ENCODE measurements around the gene IFT81. TPM values are rescaled to one million over a fixed set of nuclear protein-coding genes. Genes with fewer than 3 reads are reported as not detected.
A peak's percentile ranks its signal among the peaks of the same experiment; 100 is the strongest.
"Not testable (repeated sequence)": the region's sequence is repeated elsewhere in the genome, so short reads cannot be mapped to it uniquely, and the experiment has no call there.

IFT81 gene
- total RNA-seq, 2 donors from 2014 or later = 1.0 to 3.9 TPM

- DNase-seq (ENCODE audit: low spot score in 2 of 2) = no peak
- Mint-ChIP-seq H3K27ac (no peak overlapping the region), H3K36me3 (no peaks in the 10 kb centered on the region), H3K9me3 (no peaks in the 10 kb centered on the region)
- ATAC-seq = no peak
Measured at GRCh38 chr12:110244372-110244771, 120.2 kb downstream of the IFT81 start.

- no peak overlapping the region for H3K27ac Mint-ChIP-seq
- ATAC-seq = no peak
- no peak for DNase-seq (ENCODE audit: low spot score in 2 of 2)
- no peaks in the 10 kb centered on the region for H3K9me3 Mint-ChIP-seq
- no peaks in the 10 kb centered on the region for H3K36me3 Mint-ChIP-seq
Measured at GRCh38 chr12:110244829-110245228, 120.7 kb downstream of the IFT81 start.

DNA sequence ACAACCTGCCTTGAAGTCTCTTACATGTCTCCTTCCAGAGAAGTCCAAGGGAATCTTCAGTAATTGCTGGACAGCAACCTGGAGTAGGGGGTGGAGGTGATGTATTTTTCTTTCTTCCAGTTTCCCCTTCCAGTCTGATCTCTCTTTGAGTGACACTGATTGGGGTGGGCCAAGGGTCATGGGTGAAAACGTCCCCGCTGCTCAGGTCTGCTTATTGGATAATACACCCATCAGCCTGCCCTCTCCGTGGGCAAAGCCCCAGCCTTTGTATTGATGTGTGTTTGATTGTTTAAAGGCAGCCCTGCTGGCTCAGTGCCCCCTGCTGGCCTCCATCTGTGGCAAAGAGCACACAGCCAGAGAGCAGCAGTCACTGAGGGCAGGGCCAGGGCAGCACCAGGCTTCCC is 121.2 kb downstream of the IFT81 start:
- Mint-ChIP-seq H3K9me3 (no peaks in the 10 kb centered on the region), H3K36me3 (no peaks in the 10 kb centered on the region), H3K27ac (peak overlapping the region in 1 of 2 donors; percentile 65)
- peak in 1 of 2 donors; percentile 43 for DNase-seq (ENCODE audit: low spot score in 2 of 2)
- ATAC-seq = peak; percentile 67 to 80

- H3K9me3 Mint-ChIP-seq = no peaks in the 10 kb centered on the region
- ATAC-seq (no peak), DNase-seq (ENCODE audit: low spot score in 2 of 2) (no peak)
- H3K27ac Mint-ChIP-seq = peak overlapping the region in 1 of 2 donors; percentile 65
- no peaks in the 10 kb centered on the region for H3K36me3 Mint-ChIP-seq
Measured at GRCh38 chr12:110246636-110247339, 122.6 kb downstream of the IFT81 start.

DNA sequence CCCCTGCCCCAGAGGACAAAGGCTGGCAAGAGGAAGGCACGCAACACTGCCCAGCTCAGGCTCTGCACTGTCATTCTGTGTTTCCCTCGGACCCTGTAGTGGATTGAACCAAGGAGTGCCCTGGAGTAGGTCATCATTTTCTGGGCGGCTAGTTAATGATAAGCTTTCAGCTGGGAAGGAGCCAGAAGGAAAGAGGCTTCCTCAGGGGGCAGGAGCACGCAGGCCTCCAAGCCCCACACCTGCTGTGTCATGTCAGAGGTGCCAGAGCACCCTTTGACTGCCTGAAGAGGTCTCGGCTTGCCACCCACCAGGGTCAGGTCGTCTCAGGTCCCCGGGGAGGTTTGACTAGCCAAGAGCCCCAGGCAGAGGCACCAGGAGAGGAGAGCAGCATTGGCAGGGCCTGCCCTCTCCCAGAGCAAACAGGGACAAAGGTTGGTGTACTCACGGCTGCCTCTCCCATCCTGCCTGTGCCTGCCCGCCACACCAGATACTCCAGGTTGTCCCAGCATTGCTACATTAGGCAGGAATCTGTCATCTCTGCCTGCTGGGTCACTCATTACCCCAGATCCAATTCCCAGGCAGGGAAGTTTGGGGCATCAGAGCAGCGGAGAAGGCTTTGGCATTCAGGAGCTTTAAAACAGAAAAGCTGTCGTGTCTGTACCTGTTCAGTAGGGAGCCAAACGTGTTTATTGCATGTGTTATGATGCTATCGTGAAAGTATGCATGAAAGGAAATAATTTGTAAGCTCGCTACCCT is 123.4 kb downstream of the IFT81 start:
- H3K27ac Mint-ChIP-seq = no peak overlapping the region
- ATAC-seq (no peak), DNase-seq (ENCODE audit: low spot score in 2 of 2) (no peak)
- H3K9me3 Mint-ChIP-seq = no peaks in the 10 kb centered on the region
- H3K36me3 Mint-ChIP-seq = no peaks in the 10 kb centered on the region

DNA sequence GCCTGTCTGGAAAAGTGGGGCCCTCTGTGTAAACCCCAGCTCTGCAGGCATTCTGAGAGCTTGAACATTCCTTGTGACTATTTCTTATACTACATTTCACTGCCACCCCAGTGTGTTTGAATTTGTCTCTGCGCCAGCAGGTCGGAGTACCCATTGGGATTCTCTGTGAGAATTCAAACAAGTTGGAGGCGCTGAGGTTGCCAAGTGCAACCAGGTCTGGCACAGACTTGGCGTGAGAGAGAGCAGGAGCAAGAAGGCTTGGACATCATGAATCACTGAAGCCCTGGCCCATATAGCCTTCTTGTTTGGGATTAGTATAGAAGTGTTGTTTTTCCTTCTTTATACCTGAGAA is 123.9 kb downstream of the IFT81 start:
- no peaks in the 10 kb centered on the region for H3K9me3 Mint-ChIP-seq

GRCh38 chr12:110249105-110249504 is 124.9 kb downstream of the IFT81 start:
- H3K27ac Mint-ChIP-seq = peak overlapping the region in 1 of 2 donors; percentile 6
- no peaks in the 10 kb centered on the region for H3K36me3 Mint-ChIP-seq
- DNase-seq (ENCODE audit: low spot score in 2 of 2) = no peak
- no peak for ATAC-seq
- no peaks in the 10 kb centered on the region for H3K9me3 Mint-ChIP-seq

More for the DNA sequence above, 123.9 kb downstream of the IFT81 start:
- no peak overlapping the region for H3K27ac Mint-ChIP-seq
- ATAC-seq (no peak), DNase-seq (ENCODE audit: low spot score in 2 of 2) (no peak)
- no peaks in the 10 kb centered on the region for H3K36me3 Mint-ChIP-seq

GRCh38 chr12:110249716-110250225 is 125.6 kb downstream of the IFT81 start:
- Mint-ChIP-seq H3K27ac (no peak overlapping the region), H3K36me3 (no peaks in the 10 kb centered on the region), H3K9me3 (no peaks in the 10 kb centered on the region)
- ATAC-seq (no peak), DNase-seq (ENCODE audit: low spot score in 2 of 2) (no peak)

DNA sequence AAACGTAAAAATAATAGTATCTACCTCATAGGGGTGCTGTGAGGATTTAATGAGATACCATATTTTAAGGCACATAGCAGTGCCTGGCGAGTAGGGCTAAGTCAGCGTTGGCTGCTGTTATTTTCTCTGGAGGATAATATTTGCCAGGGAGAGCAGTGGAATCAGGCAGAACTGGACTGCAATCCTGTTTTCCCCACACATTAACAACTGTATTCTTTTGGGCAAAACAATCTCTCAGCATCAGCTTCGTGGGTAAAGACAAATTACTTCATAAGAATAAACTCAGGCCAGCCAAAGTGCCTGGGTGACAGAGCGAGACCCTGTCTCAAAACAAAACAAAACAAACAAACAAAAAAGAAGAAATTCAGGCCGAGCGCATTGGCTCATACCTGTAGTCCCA is 127.2 kb downstream of the IFT81 start:
- H3K9me3 Mint-ChIP-seq = no peaks in the 10 kb centered on the region
- H3K36me3 Mint-ChIP-seq = no peaks in the 10 kb centered on the region
- no peak overlapping the region for H3K27ac Mint-ChIP-seq
- ATAC-seq (no peak), DNase-seq (ENCODE audit: low spot score in 2 of 2) (no peak)

DNA sequence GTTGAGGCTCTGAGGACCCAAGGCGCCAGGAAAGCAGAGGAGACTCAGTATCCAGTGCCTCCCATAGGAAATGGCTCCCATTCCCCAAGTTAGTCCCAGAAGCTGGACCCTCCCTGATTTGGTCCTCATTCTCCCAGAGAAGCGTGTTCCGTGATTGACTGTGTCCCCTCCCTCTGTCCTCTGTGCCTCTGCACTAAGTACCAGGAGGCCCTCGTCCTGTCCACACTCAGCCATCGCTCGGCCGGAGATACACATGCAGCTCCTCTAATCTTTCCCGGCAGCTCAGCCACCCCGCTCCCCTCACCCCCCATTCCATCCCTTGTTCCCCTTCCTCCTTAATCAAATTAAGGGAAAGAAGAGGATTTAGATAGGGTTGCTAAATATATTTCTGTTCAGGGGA is 128.6 kb downstream of the IFT81 start:
- ATAC-seq (no peak), DNase-seq (ENCODE audit: low spot score in 2 of 2) (no peak)
- Mint-ChIP-seq H3K9me3 (no peaks in the 10 kb centered on the region), H3K36me3 (no peaks in the 10 kb centered on the region), H3K27ac (no peak overlapping the region)

- no peaks in the 10 kb centered on the region for H3K9me3 Mint-ChIP-seq
- H3K27ac Mint-ChIP-seq = no peak overlapping the region
- ATAC-seq (no peak), DNase-seq (ENCODE audit: low spot score in 2 of 2) (no peak)
- no peaks in the 10 kb centered on the region for H3K36me3 Mint-ChIP-seq
Measured at GRCh38 chr12:110253176-110253575, 129.0 kb downstream of the IFT81 start.

GRCh38 chr12:110254971-110255540 is 130.9 kb downstream of the IFT81 start:
- H3K9me3 Mint-ChIP-seq = no peaks in the 10 kb centered on the region
- H3K36me3 Mint-ChIP-seq = no peaks in the 10 kb centered on the region
- no peak overlapping the region for H3K27ac Mint-ChIP-seq
- DNase-seq (ENCODE audit: low spot score in 2 of 2) (no peak), ATAC-seq (no peak)

DNA sequence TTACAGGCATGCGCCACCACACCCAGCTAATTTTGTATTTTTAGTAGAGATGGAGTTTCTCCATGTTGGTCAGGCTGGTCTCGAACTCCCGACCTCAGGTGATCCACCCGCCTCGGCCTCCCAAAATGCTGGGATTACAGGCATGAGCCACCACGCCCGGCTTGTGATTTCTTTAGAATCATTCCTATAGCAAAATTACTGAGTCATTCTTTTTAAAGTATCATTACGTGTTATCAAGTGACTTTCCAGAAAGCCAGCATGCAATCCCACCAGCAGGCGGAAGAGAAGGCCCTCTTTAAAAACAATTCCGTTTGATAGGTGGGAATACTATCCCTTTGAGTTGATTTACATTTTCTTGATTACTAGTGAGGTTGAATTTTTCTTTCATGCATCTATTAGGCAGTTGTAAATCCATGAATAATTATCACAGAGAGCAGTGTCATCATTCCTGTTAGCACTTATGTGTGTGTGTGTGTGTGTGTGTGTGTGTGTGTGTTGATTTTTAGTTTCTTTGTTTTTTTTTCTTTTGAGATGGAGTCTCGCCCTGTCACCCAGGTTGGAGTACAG is 131.8 kb downstream of the IFT81 start:
- H3K27ac Mint-ChIP-seq; DNase-seq (ENCODE audit: low spot score in 2 of 2); H3K36me3 Mint-ChIP-seq; ATAC-seq; H3K9me3 Mint-ChIP-seq: not testable (repeated sequence)

DNA sequence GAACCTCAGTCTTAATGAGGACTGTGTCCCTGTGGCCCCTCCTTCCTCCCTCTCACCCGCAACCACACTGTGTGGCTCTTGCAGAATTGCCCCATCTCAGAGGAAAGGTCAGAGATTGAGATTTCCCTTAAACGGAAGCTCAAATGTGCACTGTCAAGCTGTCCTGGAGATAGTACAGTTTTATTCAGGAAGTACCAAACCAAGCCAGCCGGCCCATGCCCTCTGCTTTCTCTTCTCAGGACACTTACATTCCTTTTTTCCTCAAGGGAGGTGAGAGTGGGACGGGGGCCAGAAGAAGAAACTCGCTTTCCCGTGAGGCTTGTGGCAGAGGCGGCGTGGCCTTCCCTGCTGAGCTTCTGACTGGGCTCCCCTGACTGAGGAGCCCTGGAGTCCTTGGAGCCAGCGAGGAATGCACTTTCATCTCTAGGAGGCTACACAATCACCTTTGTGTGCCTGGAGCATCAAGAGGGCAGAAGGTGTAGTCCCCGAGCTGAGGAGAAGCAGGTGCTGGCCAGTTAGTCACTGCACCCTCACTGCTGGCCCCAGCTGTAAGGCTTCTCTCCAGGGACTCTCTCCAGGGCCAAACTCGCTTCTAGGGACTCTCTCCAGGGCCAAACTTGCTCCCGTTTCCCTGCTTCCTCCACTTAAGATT is 132.7 kb downstream of the IFT81 start:
- Mint-ChIP-seq H3K9me3 (no peaks in the 10 kb centered on the region), H3K36me3 (no peaks in the 10 kb centered on the region), H3K27ac (no peak overlapping the region)
- DNase-seq (ENCODE audit: low spot score in 2 of 2) (no peak), ATAC-seq (no peak)

DNA sequence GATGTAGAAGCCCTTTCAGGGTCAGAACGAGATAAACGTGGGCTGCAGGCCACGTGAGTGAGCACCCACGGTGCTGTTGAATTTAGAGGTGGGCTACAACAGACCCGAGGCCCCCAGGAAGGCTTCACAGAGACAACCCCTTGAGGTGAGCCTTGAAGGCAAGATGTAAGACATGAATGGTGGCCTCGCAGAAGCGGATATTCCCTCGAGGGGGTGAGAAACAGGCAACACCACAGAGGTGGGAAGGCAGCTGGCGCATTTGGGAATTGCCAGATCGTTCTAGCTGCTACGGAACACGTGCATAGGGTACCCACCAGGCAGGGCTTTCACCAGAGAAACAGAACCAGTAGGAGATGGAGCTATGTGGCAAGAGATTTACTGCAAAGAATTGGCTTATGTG is 134.3 kb downstream of the IFT81 start:
- H3K27ac Mint-ChIP-seq = no peak overlapping the region
- ATAC-seq (no peak), DNase-seq (ENCODE audit: low spot score in 2 of 2) (no peak)
- no peaks in the 10 kb centered on the region for H3K9me3 Mint-ChIP-seq
- H3K36me3 Mint-ChIP-seq = no peaks in the 10 kb centered on the region

DNA sequence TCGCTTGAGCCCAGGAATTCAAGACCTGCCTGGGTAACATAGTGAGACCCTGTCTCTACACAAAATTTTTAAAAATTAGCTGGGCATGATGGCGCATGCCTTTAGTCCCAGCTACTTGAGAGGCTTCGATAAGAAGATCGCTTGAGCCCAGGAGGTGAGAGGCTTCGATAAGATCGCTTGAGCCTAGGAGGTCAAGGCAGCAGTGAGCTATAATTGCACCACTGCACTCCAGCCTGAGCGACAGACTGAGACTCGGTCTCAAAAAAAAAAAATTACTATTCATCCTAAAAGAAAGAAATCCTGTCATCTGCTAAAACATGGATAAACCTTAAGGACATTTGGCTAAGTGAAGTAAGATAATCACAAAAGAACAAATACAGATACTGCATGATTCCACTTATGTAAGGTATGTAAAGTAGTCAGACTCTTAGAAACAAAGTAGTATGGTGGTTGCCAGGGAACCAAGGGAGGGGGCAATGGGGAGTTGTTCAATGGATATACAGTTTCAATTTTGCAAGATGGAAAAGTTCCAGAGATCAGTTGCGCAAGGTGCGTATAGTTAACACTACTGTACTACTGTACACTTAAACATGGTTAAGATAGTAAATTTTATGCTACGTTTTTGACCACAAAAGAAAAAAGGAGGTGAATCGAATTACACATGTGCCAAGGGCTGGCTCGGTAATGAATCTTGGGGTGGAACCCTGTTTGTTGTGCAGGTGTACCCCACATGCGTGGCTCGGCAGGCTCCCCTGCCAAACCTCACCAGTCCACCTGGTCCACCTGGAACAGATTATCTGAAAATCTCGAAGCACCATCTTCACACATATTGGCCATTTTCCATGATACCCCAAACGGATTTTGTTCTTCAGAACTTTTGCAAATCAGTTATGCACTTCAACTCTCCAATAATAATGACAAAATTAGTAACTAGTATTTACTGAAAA is 138.6 kb downstream of the IFT81 start:
- Mint-ChIP-seq H3K9me3 (no peaks in the 10 kb centered on the region), H3K27ac (no peak overlapping the region), H3K36me3 (no peaks in the 10 kb centered on the region)

More for the DNA sequence above, 138.6 kb downstream of the IFT81 start:
- ATAC-seq (no peak), DNase-seq (ENCODE audit: low spot score in 2 of 2) (no peak)
